ENCODE measurements around the gene PEX13. TPM values are rescaled to one million over a fixed set of nuclear protein-coding genes. Genes with fewer than 3 reads are reported as not detected.

The PEX13 gene
- total RNA-seq, 1 donor = 42.3 TPM

DNA sequence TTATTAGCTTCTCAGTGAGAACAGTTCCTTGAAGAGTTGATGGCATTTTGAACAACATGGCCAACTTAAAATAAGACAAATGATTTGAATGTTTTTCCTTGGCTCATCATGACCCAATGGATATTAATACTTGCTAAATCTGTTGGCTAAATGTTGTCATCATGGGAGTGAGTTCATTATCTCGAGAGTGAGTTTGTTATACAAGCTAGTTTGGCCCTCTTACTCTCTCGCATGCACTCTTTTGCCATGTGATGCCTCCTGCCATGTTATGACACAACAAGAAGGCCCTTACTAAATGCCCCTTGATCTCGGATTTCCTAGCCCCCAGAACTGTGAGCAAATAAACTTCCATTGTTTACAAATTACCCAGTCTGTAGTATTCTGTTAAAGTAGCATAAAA lies 25.3 kb downstream of the PEX13 start:
- DNase-seq (ENCODE audit: low read depth) = no peak
- no peak overlapping the region for H3K4me3 ChIP-seq (ENCODE audit: low read depth, low read length)
- no peak for TF ChIP-seq CTCF (IDR thresholded peaks at IDR 0.05; ENCODE audit: insufficient read depth, low read depth, low read length)

- no peak overlapping the region for H3K4me3 ChIP-seq (ENCODE audit: low read depth, low read length)
- no peak for DNase-seq (ENCODE audit: low read depth)
- TF ChIP-seq CTCF (IDR thresholded peaks at IDR 0.05; ENCODE audit: insufficient read depth, low read depth, low read length) = no peak
Measured at GRCh38 chr2:61044636-61045035, 27.1 kb downstream of the PEX13 start.

GRCh38 chr2:61045226-61045625 lies 27.7 kb downstream of the PEX13 start:
- TF ChIP-seq CTCF (IDR thresholded peaks at IDR 0.05; ENCODE audit: insufficient read depth, low read depth, low read length) = no peak
- H3K4me3 ChIP-seq (ENCODE audit: low read depth, low read length) = no peak overlapping the region
- no peak for DNase-seq (ENCODE audit: low read depth)

- no peak overlapping the region for H3K4me3 ChIP-seq (ENCODE audit: low read depth, low read length)
- no peak for TF ChIP-seq CTCF (IDR thresholded peaks at IDR 0.05; ENCODE audit: insufficient read depth, low read depth, low read length)
- DNase-seq (ENCODE audit: low read depth) = peak; percentile 73
Measured at GRCh38 chr2:61045999-61046398, 28.5 kb downstream of the PEX13 start.

GRCh38 chr2:61055557-61055956 lies 38.0 kb downstream of the PEX13 start:
- no peak overlapping the region for H3K4me3 ChIP-seq (ENCODE audit: low read depth, low read length)
- no peak for TF ChIP-seq CTCF (IDR thresholded peaks at IDR 0.05; ENCODE audit: insufficient read depth, low read depth, low read length)
- peak; percentile 51 for DNase-seq (ENCODE audit: low read depth)

- no peak overlapping the region for H3K4me3 ChIP-seq (ENCODE audit: low read depth, low read length)
- no peak for DNase-seq (ENCODE audit: low read depth)
- no peak for TF ChIP-seq CTCF (IDR thresholded peaks at IDR 0.05; ENCODE audit: insufficient read depth, low read depth, low read length)
Measured at GRCh38 chr2:61057562-61057961, 40.0 kb downstream of the PEX13 start.

- H3K4me3 ChIP-seq (ENCODE audit: low read depth, low read length) = no peak overlapping the region
- DNase-seq (ENCODE audit: low read depth) = no peak
- no peak for TF ChIP-seq CTCF (IDR thresholded peaks at IDR 0.05; ENCODE audit: insufficient read depth, low read depth, low read length)
Measured at GRCh38 chr2:61059382-61059781, 41.9 kb downstream of the PEX13 start.

All from fibroblast of villous mesenchyme (primary cell).